Esophagus squamous epithelium (tissue), 4 donors: ENCODE data around the gene FGFRL1.

Experiments used
- POLR2A ChIP-seq, 4 donors: fragments of 450-650 bp; IDR thresholded peaks; one replicate each; pipeline ENCODE4 v1.6.1; 2017; ENCODE audit warnings: antibody characterized with exemption in 4 of 4, mild to moderate bottlenecking in 4 of 4, moderate library complexity in 3 of 4
- TF ChIP-seq, protein P1 (sequence below), 6 experiments: fragments of 450-650 bp in 4 of 6; fragments of 200-600 bp in 2 of 6; sonication (generic) in 2 of 6; IDR thresholded peaks; one replicate each; pipeline ENCODE4 v1.5.1; 2016 to 2019; ENCODE audit warnings: antibody characterized with exemption in 6 of 6, mild to moderate bottlenecking in 4 of 6, moderate library complexity in 4 of 6

DNA sequence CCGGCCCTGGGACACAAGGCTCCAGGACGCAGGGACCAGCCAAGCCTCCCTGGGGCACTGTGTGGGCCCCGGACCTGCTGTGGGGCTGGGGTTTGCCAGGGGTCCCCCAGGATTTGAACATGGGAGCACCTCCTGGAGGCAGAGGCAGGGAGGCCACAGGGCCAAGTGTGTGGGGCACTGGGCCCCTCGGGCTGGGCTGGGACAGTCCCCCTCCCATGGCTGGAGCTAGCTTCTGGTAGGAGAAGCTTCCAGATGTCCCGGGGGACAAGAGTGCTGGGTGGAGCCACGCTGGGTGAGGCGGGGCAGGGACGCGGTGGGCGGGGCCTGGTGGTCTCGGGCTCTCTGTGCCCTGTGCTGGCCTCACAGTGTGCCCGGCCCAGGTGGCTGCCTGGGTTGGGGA, 18.6 kb downstream of the FGFRL1 start:
- TF ChIP-seq, protein P1, sequence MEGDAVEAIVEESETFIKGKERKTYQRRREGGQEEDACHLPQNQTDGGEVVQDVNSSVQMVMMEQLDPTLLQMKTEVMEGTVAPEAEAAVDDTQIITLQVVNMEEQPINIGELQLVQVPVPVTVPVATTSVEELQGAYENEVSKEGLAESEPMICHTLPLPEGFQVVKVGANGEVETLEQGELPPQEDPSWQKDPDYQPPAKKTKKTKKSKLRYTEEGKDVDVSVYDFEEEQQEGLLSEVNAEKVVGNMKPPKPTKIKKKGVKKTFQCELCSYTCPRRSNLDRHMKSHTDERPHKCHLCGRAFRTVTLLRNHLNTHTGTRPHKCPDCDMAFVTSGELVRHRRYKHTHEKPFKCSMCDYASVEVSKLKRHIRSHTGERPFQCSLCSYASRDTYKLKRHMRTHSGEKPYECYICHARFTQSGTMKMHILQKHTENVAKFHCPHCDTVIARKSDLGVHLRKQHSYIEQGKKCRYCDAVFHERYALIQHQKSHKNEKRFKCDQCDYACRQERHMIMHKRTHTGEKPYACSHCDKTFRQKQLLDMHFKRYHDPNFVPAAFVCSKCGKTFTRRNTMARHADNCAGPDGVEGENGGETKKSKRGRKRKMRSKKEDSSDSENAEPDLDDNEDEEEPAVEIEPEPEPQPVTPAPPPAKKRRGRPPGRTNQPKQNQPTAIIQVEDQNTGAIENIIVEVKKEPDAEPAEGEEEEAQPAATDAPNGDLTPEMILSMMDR (IDR thresholded peaks at IDR 0.05): no peak
- no peak for TF ChIP-seq POLR2A (IDR thresholded peaks at IDR 0.05)
